B cell (primary cell): ENCODE data around the gene RALGAPA2. TPM values are rescaled to one million over a fixed set of nuclear protein-coding genes. Genes with fewer than 3 reads are reported as not detected.

Experiments used
- ATAC-seq: fragments of 200-7000 bp; cut with Tn5 transposase; one replicate; pipeline ENCODE4 v1.10.0; 2021; ENCODE audit warnings: low read depth, mild to moderate bottlenecking, moderate number of reproducible peaks, moderate library complexity
- CTCF ChIA-PET: fragments of 350-600 bp; sonication (Branson Sonifier 250); formaldehyde crosslinking; loops from one replicate; lab custom pipeline; 2021; ENCODE audit warnings: antibody characterized with exemption, inconsistent platforms; lab: Charles Lee
- POLR2A ChIA-PET: fragments of 350-600 bp; sonication (Branson Sonifier 250); formaldehyde crosslinking; loops from one replicate; lab custom pipeline; 2021; ENCODE audit warnings: antibody characterized with exemption; lab: Charles Lee
- DNase-seq: peaks from one replicate; pipeline ENCODE4 v3.0.0; 2013
- H2AFZ ChIP-seq: 2 replicates; pipeline ENCODE4 v1.6.1; 2012; ENCODE audit warnings: mild to moderate bottlenecking, low read depth, low read length; ENCODE audit not compliant: insufficient read depth, poor library complexity, severe bottlenecking
- H3K27ac ChIP-seq, 2 donors: 1 replicate in 1 of 2; 2 replicates in 1 of 2; pipeline ENCODE4 v1.5.1; 2012 to 2013; ENCODE audit warnings: low read length in 2 of 2, mild to moderate bottlenecking in 2 of 2, moderate library complexity in 1 of 2
- H3K27me3 ChIP-seq, 4 experiments: fragments of 200-600 bp in 1 of 4; sonication (generic) in 1 of 4; replicated peaks in 1 of 4; 1 replicate in 2 of 4; 2 replicates in 2 of 4; pipeline versions ENCODE4 v1.6.1 to v1.7.0; 2013 to 2016; ENCODE audit warnings: low read length in 3 of 4, mild to moderate bottlenecking in 2 of 4, mixed read lengths in 1 of 4, moderate library complexity in 1 of 4; ENCODE audit not compliant: insufficient read depth in 4 of 4, control insufficient read depth in 3 of 4; ENCODE audit errors: control extremely low read depth in 1 of 4
- H3K36me3 ChIP-seq, 2 experiments: replicated peaks in 1 of 2; 1 replicate in 1 of 2; 2 replicates in 1 of 2; pipeline versions ENCODE4 v1.6.1 to v1.7.1; 2013; ENCODE audit warnings: low read length in 1 of 2; ENCODE audit not compliant: insufficient read depth in 2 of 2, control insufficient read depth in 1 of 2; ENCODE audit errors: control extremely low read depth in 1 of 2, extremely low read depth in 1 of 2
- H3K4me1 ChIP-seq, 2 donors: fragments of 200-600 bp in 1 of 2; sonication (generic) in 1 of 2; 1 replicate in 1 of 2; 2 replicates in 1 of 2; pipeline versions ENCODE4 v1.5.1 to v1.6.1; 2013 to 2017; ENCODE audit warnings: low read length in 2 of 2; ENCODE audit not compliant: control insufficient read depth in 2 of 2, insufficient read depth in 2 of 2
- H3K4me2 ChIP-seq: replicated peaks from 2 replicates; pipeline ENCODE3; 2012; ENCODE audit warnings: mild to moderate bottlenecking, low read depth, low read length; ENCODE audit not compliant: poor library complexity, severe bottlenecking
- H3K4me3 ChIP-seq, 5 experiments: fragments of 200-600 bp in 1 of 5; sonication (generic) in 1 of 5; 1 replicate in 3 of 5; 2 replicates in 2 of 5; pipeline versions ENCODE4 v1.5.1 to v1.7.0; 2011 to 2016; ENCODE audit warnings: low read length in 4 of 5, mild to moderate bottlenecking in 4 of 5, low read depth in 2 of 5, control low read depth in 1 of 5, moderate library complexity in 1 of 5; ENCODE audit not compliant: insufficient read depth in 1 of 5; ENCODE audit errors: control extremely low read depth in 1 of 5, extremely low read depth in 1 of 5
- H3K79me2 ChIP-seq: fragments of 200-600 bp; sonication (generic); one replicate; pipeline ENCODE4 v1.6.0; 2016; ENCODE audit warnings: low read length; ENCODE audit not compliant: control insufficient read depth, insufficient read depth
- H3K9ac ChIP-seq: fragments of 200-600 bp; sonication (generic); 2 replicates; pipeline ENCODE4 v1.6.1; 2017; ENCODE audit warnings: mild to moderate bottlenecking, low read length, moderate library complexity
- H3K9me3 ChIP-seq, 3 donors: one replicate each; pipeline versions ENCODE4 v1.6.1 to v1.7.1; 2013; ENCODE audit warnings: low read length in 2 of 3; ENCODE audit not compliant: control insufficient read depth in 2 of 3, insufficient read depth in 1 of 3; ENCODE audit errors: control extremely low read depth in 1 of 3
- H4K20me1 ChIP-seq: 2 replicates; pipeline ENCODE4 v1.6.0; 2012; ENCODE audit warnings: mild to moderate bottlenecking, low read length; ENCODE audit not compliant: insufficient read depth, control insufficient read depth, poor library complexity, severe bottlenecking
- H3K27ac Mint-ChIP-seq: one replicate; pipeline ENCODE4 v1.8.0; 2021; ENCODE audit warnings: mixed read lengths
- H3K27me3 Mint-ChIP-seq: one replicate; pipeline ENCODE4 v1.8.0; 2021; ENCODE audit warnings: mixed read lengths
- H3K4me1 Mint-ChIP-seq: one replicate; pipeline ENCODE4 v1.8.0; 2021; ENCODE audit warnings: mixed read lengths
- H3K4me3 Mint-ChIP-seq: one replicate; pipeline ENCODE4 v1.8.0; 2021; ENCODE audit warnings: mixed read lengths
- H3K9me3 Mint-ChIP-seq: one replicate; pipeline ENCODE4 v1.8.0; 2022; ENCODE audit warnings: mixed read lengths; ENCODE audit not compliant: insufficient read depth
- CTCF ChIP-seq: fragments of 200-600 bp; IDR thresholded peaks from one replicate; pipeline ENCODE4 v1.8.0; 2022; ENCODE audit warnings: antibody characterized with exemption, mild to moderate bottlenecking
- EZH2 ChIP-seq: IDR thresholded peaks from 2 replicates; pipeline ENCODE4 v1.6.1; 2012; ENCODE audit warnings: borderline replicate concordance, low read depth, mild to moderate bottlenecking, moderate library complexity, low read length; ENCODE audit not compliant: insufficient read depth, poor library complexity, severe bottlenecking
- WGBS: methylation state at CpG from one replicate; pipeline ENCODE4 v1.1.5; 2013; ENCODE audit warnings: missing lambda C conversion rate; ENCODE audit not compliant: insufficient coverage; 5-methylcytosine and 5-hydroxymethylcytosine counted together
- intact Hi-C: fragments of 100-400 bp; cut with micrococcal nuclease; formaldehyde crosslinking; loops from one replicate; pipeline ENCODE4 v1.10.0; 2022
- polyA plus RNA-seq: library from polyadenylated mRNA; depleted of rRNA; stranded (reverse); fragments of >200 nt; gene quantifications from 2 replicates; pipeline ENCODE4 v1.2.3, GENCODE V29; 2012
- total RNA-seq, 2 donors: library from RNA; stranded (reverse); fragments of 120-200 nt in 1 of 2; gene quantifications; 1 replicate in 1 of 2; 2 replicates in 1 of 2; pipeline versions ENCODE4 v1.2.3 to v1.2.4, GENCODE V29; 2013 to 2022

RALGAPA2 gene
- total and polyA plus RNA-seq, 2 donors (not counting 1 experiment from before 2014, with no cell fraction given), result 6.4 to 33.1 TPM

GRCh38 chr20:20519269-20519668 lies 193.2 kb downstream of the RALGAPA2 start:
- H3K79me2 ChIP-seq, result no peaks in the 10 kb centered on the region
- no peak overlapping the region for H3K4me3 ChIP-seq
- no peaks in the 10 kb centered on the region for H3K27me3 ChIP-seq
- no peak overlapping the region for H3K9ac ChIP-seq
- no peak overlapping the region for H3K4me2 ChIP-seq
- no peak overlapping the region for H3K27ac ChIP-seq
- Mint-ChIP-seq H3K9me3 (peaks cover 3% of the 10 kb centered on the region), H3K4me3 (no peak overlapping the region), H3K27me3 (no peaks in the 10 kb centered on the region), H3K27ac (no peak overlapping the region), H3K4me1 (no peaks in the 10 kb centered on the region)
- ATAC-seq (no peak), DNase-seq (no peak)
- no peak overlapping the region for H2AFZ ChIP-seq
- POLR2A ChIA-PET, result no interaction called here
- H3K9me3 ChIP-seq, result peaks cover 0 to 13% (median 7%) of the 10 kb centered on the region in 3 donors
- CTCF ChIA-PET, result no interaction called here
- TF ChIP-seq EZH2, result no peak
- TF ChIP-seq CTCF, result no peak
- H3K4me1 ChIP-seq, result no peaks in the 10 kb centered on the region
- H4K20me1 ChIP-seq, result no peaks in the 10 kb centered on the region
- intact Hi-C loops, result no loop called here
- peaks cover 0 to 21% of the 10 kb centered on the region in 2 experiments for H3K36me3 ChIP-seq

GRCh38 chr20:20518263-20518662 lies 194.2 kb downstream of the RALGAPA2 start:
- H3K4me3 Mint-ChIP-seq, result no peak overlapping the region
- Histone ChIP-seq H3K27ac (no peak overlapping the region), H3K4me2 (no peak overlapping the region), H3K9me3 (peaks cover 0 to 22% (median 11%) of the 10 kb centered on the region in 3 donors), H3K36me3 (peaks cover 0 to 25% of the 10 kb centered on the region in 2 experiments), H3K79me2 (no peaks in the 10 kb centered on the region), H3K27me3 (no peaks in the 10 kb centered on the region), H2AFZ (no peak overlapping the region), H3K4me1 (no peaks in the 10 kb centered on the region), H4K20me1 (no peaks in the 10 kb centered on the region), H3K9ac (no peak overlapping the region), H3K4me3 (no peak overlapping the region)
- POLR2A ChIA-PET, result no interaction called here
- CTCF ChIA-PET, result no interaction called here
- intact Hi-C loops, result no loop called here
- H3K27ac Mint-ChIP-seq, result no peak overlapping the region
- H3K9me3 Mint-ChIP-seq, result peaks cover 3% of the 10 kb centered on the region
- ATAC-seq (no peak), DNase-seq (no peak)
- no peak for TF ChIP-seq EZH2
- no peaks in the 10 kb centered on the region for H3K27me3 Mint-ChIP-seq
- no peaks in the 10 kb centered on the region for H3K4me1 Mint-ChIP-seq
- no CpG with 5 or more reads among the region's 8 CpGs for WGBS
